ENCODE data around the gene ABCA4. TPM values are rescaled to one million over a fixed set of nuclear protein-coding genes. Genes with fewer than 3 reads are reported as not detected.

Gene ABCA4
- total RNA-seq, 1 donor from 2014 or later = 0.14 TPM

GRCh38 chr1:94098585-94099111, 22.3 kb downstream of the ABCA4 start:
- no peaks in the 10 kb centered on the region for H3K27me3 Mint-ChIP-seq (ENCODE audit: low read depth)
- no peaks in the 10 kb centered on the region for H3K36me3 Mint-ChIP-seq (ENCODE audit: low read depth)
- no peaks in the 10 kb centered on the region for H3K9me3 Mint-ChIP-seq
- H3K4me3 Mint-ChIP-seq = no peak overlapping the region
- H3K27ac Mint-ChIP-seq (ENCODE audit: unreplicated experiment) = no peak overlapping the region
- no peak for TF ChIP-seq CTCF (conservative IDR thresholded peaks at IDR 0.05)
- no peak for DNase-seq (ENCODE audit: low read depth, low spot score)
- H3K4me1 Mint-ChIP-seq = peaks cover 27% of the 10 kb centered on the region

GRCh38 chr1:94096797-94097549, 24.0 kb downstream of the ABCA4 start:
- H3K4me1 Mint-ChIP-seq = peaks cover 41% of the 10 kb centered on the region
- H3K27me3 Mint-ChIP-seq (ENCODE audit: low read depth) = no peaks in the 10 kb centered on the region
- no peak overlapping the region for H3K4me3 Mint-ChIP-seq
- DNase-seq (ENCODE audit: low read depth, low spot score) = no peak
- no peak overlapping the region for H3K27ac Mint-ChIP-seq (ENCODE audit: unreplicated experiment)
- TF ChIP-seq CTCF (conservative IDR thresholded peaks at IDR 0.05) = no peak
- H3K9me3 Mint-ChIP-seq = no peaks in the 10 kb centered on the region
- H3K36me3 Mint-ChIP-seq (ENCODE audit: low read depth) = no peaks in the 10 kb centered on the region

GRCh38 chr1:94095744-94096469, 25.0 kb downstream of the ABCA4 start:
- no peak for DNase-seq (ENCODE audit: low read depth, low spot score)
- Mint-ChIP-seq H3K9me3 (no peaks in the 10 kb centered on the region), H3K27me3 (ENCODE audit: low read depth) (no peaks in the 10 kb centered on the region), H3K4me3 (peak overlapping the region; percentile 17), H3K36me3 (ENCODE audit: low read depth) (no peaks in the 10 kb centered on the region), H3K27ac (ENCODE audit: unreplicated experiment) (no peak overlapping the region), H3K4me1 (peaks cover 50% of the 10 kb centered on the region)
- no peak for TF ChIP-seq CTCF (conservative IDR thresholded peaks at IDR 0.05)

GRCh38 chr1:94095112-94095637, 25.8 kb downstream of the ABCA4 start:
- DNase-seq (ENCODE audit: low read depth, low spot score) = no peak
- Mint-ChIP-seq H3K27me3 (ENCODE audit: low read depth) (no peaks in the 10 kb centered on the region), H3K4me3 (no peak overlapping the region), H3K4me1 (peaks cover 52% of the 10 kb centered on the region), H3K27ac (ENCODE audit: unreplicated experiment) (peak overlapping the region; percentile 24), H3K36me3 (ENCODE audit: low read depth) (no peaks in the 10 kb centered on the region), H3K9me3 (no peaks in the 10 kb centered on the region)
- TF ChIP-seq CTCF (conservative IDR thresholded peaks at IDR 0.05) = no peak

- H3K27ac Mint-ChIP-seq (ENCODE audit: unreplicated experiment) = peak overlapping the region; percentile 91
- no peak for TF ChIP-seq CTCF (conservative IDR thresholded peaks at IDR 0.05)
- H3K36me3 Mint-ChIP-seq (ENCODE audit: low read depth) = no peaks in the 10 kb centered on the region
- DNase-seq (ENCODE audit: low read depth, low spot score) = no peak
- no peak overlapping the region for H3K4me3 Mint-ChIP-seq
- H3K9me3 Mint-ChIP-seq = no peaks in the 10 kb centered on the region
- H3K4me1 Mint-ChIP-seq = peaks cover 52% of the 10 kb centered on the region
- H3K27me3 Mint-ChIP-seq (ENCODE audit: low read depth) = no peaks in the 10 kb centered on the region
Measured at GRCh38 chr1:94094469-94095111, 26.4 kb downstream of the ABCA4 start.
